Skeletal muscle cell (primary cell): ENCODE data around the gene IWS1.
"Not testable (repeated sequence)": the region's sequence is repeated elsewhere in the genome, so short reads cannot be mapped to it uniquely, and the experiment has no call there.

ENCODE experiments used
- DNase-seq: peaks from one replicate; pipeline ENCODE4 v3.0.0-alpha.2; 2010; ENCODE audit warnings: low read depth
- H3K4me3 ChIP-seq: 2 replicates; pipeline ENCODE4 v1.5.1; 2011; ENCODE audit warnings: low read depth, mild to moderate bottlenecking, control low read depth, low read length, moderate library complexity

Gene IWS1

GRCh38 chr2:127526132-127527000, at the start of gene IWS1:
Gene IWS1, minus strand, starts transcription at chr2:127526489. Its CDS starts 281 bp downstream, at chr2:127526208.
- H3K4me3 ChIP-seq: peak within 1 kb of the TSS; percentile 95
- peak; percentile 85 for DNase-seq

GRCh38 chr2:127575941-127576432, 49.7 kb upstream of the IWS1 start:
- no peak for DNase-seq
- H3K4me3 ChIP-seq: no peak overlapping the region

- no peak for DNase-seq
- no peak overlapping the region for H3K4me3 ChIP-seq
Observed at GRCh38 chr2:127575185-127575765, 49.0 kb upstream of the IWS1 start.

- no peak overlapping the region for H3K4me3 ChIP-seq
- DNase-seq: no peak
Observed at GRCh38 chr2:127574656-127575055, 48.4 kb upstream of the IWS1 start.

- no peak overlapping the region for H3K4me3 ChIP-seq
- no peak for DNase-seq
Observed at GRCh38 chr2:127573771-127574170, 47.5 kb upstream of the IWS1 start.

GRCh38 chr2:127573298-127573697, 47.0 kb upstream of the IWS1 start:
- H3K4me3 ChIP-seq: no peak overlapping the region
- no peak for DNase-seq

GRCh38 chr2:127572841-127573240, 46.6 kb upstream of the IWS1 start:
- DNase-seq: no peak
- no peak overlapping the region for H3K4me3 ChIP-seq

GRCh38 chr2:127572352-127572751, 46.1 kb upstream of the IWS1 start:
- not testable (repeated sequence) for H3K4me3 ChIP-seq, DNase-seq

- no peak overlapping the region for H3K4me3 ChIP-seq
- no peak for DNase-seq
Observed at GRCh38 chr2:127570282-127571250, 44.3 kb upstream of the IWS1 start.

- H3K4me3 ChIP-seq: no peak overlapping the region
- no peak for DNase-seq
Observed at GRCh38 chr2:127569666-127570065, 43.4 kb upstream of the IWS1 start.

GRCh38 chr2:127568128-127568527, 41.8 kb upstream of the IWS1 start:
- no peak for DNase-seq
- no peak overlapping the region for H3K4me3 ChIP-seq

- no peak overlapping the region for H3K4me3 ChIP-seq
- no peak for DNase-seq
Observed at GRCh38 chr2:127567351-127567854, 41.1 kb upstream of the IWS1 start.

- no peak overlapping the region for H3K4me3 ChIP-seq
- no peak for DNase-seq
Observed at GRCh38 chr2:127566576-127566975, 40.3 kb upstream of the IWS1 start.

GRCh38 chr2:127566139-127566417, 39.8 kb upstream of the IWS1 start:
- H3K4me3 ChIP-seq: no peak overlapping the region
- DNase-seq: no peak

- DNase-seq: no peak
- H3K4me3 ChIP-seq: no peak overlapping the region
Observed at GRCh38 chr2:127565261-127566138, 39.2 kb upstream of the IWS1 start.

- DNase-seq: no peak
- no peak overlapping the region for H3K4me3 ChIP-seq
Observed at GRCh38 chr2:127564429-127565260, 38.4 kb upstream of the IWS1 start.

GRCh38 chr2:127563458-127564428, 37.5 kb upstream of the IWS1 start:
- H3K4me3 ChIP-seq: no peak overlapping the region
- no peak for DNase-seq
